ENCODE results near the gene CCL15. TPM values are rescaled to one million over a fixed set of nuclear protein-coding genes. Genes with fewer than 3 reads are reported as not detected.
A peak's percentile ranks its signal among the peaks of the same experiment; 100 is the strongest.

The CCL15 gene
- total and polyA plus RNA-seq, 2 of the 13 experiments (the other 11 are each of a cell fraction or from before 2014, with no cell fraction given): 29.2 to 45.9 TPM

- TF ChIP-seq HMGXB3 (CRISPR knock-in tag; IDR thresholded peaks at IDR 0.05; ENCODE audit: borderline replicate concordance): peak; percentile 49; the same call in 1 of the 2 replicates
- peak; percentile 81 for TF ChIP-seq HNF4A (CRISPR knock-in tag; IDR thresholded peaks at IDR 0.05)
- peak; percentile 56 for TF ChIP-seq YY1 (IDR thresholded peaks at IDR 0.05; ENCODE audit: insufficient read depth, insufficient replicate concordance, low read depth, low read length)
- TF ChIP-seq ATF2 (CRISPR knock-in tag; IDR thresholded peaks at IDR 0.05): peak; percentile 59; the same call in 1 of the 2 replicates
- TF ChIP-seq ZNF274 (CRISPR knock-in tag; IDR thresholded peaks at IDR 0.05): no peak
- TF ChIP-seq STAG1 (CRISPR knock-in tag; IDR thresholded peaks at IDR 0.05): no peak
- peak; percentile 51 for TF ChIP-seq HDAC1 (CRISPR knock-in tag; IDR thresholded peaks at IDR 0.05)
- peak; percentile 27; the same call in 1 of the 2 replicates for TF ChIP-seq ZNF543 (CRISPR knock-in tag; IDR thresholded peaks at IDR 0.05)
- no peak for TF ChIP-seq ZNF549 (CRISPR knock-in tag; IDR thresholded peaks at IDR 0.05)
- 0 out of 2 replicates have a peak, but pooled peaks have one; percentile 30 for TF ChIP-seq ZNF230 (CRISPR knock-in tag; IDR thresholded peaks at IDR 0.05)
- no peak for TF ChIP-seq ERF (CRISPR knock-in tag; IDR thresholded peaks at IDR 0.05)
- TF ChIP-seq ZBED4 (CRISPR knock-in tag; IDR thresholded peaks at IDR 0.05; ENCODE audit: borderline replicate concordance): no peak
- no peak for TF ChIP-seq ZNF75D (CRISPR knock-in tag; IDR thresholded peaks at IDR 0.05; ENCODE audit: borderline replicate concordance)
- TF ChIP-seq POLR2A (IDR thresholded peaks at IDR 0.05; ENCODE audit: insufficient read depth in 1 of 2, low read depth in 2 of 2, low read length in 2 of 2): peak; percentile 80 to 92
- TF ChIP-seq SMAD1 (CRISPR knock-in tag; IDR thresholded peaks at IDR 0.05; ENCODE audit: borderline replicate concordance, low read depth): no peak; the same call in 1 of the 2 replicates
- TF ChIP-seq IKZF5 (CRISPR knock-in tag; IDR thresholded peaks at IDR 0.05): no peak
- no peak for TF ChIP-seq PCBP2 (optimal IDR thresholded peaks at IDR 0.05; ENCODE audit: low read depth, low read length, poor library complexity, severe bottlenecking)
- no peak for TF ChIP-seq KMT2B (CRISPR knock-in tag; IDR thresholded peaks at IDR 0.05)
- 0 out of 2 replicates have a peak, but pooled peaks have one; percentile 32 for TF ChIP-seq LCORL (IDR thresholded peaks at IDR 0.05)
- no peak for TF ChIP-seq LCORL (CRISPR knock-in tag; IDR thresholded peaks at IDR 0.05)
These were observed 680 bp upstream of the CCL15 start (continued) for GRCh38 chr17:36001862-36002603.
